ENCODE data around the gene C16orf54.

DNA sequence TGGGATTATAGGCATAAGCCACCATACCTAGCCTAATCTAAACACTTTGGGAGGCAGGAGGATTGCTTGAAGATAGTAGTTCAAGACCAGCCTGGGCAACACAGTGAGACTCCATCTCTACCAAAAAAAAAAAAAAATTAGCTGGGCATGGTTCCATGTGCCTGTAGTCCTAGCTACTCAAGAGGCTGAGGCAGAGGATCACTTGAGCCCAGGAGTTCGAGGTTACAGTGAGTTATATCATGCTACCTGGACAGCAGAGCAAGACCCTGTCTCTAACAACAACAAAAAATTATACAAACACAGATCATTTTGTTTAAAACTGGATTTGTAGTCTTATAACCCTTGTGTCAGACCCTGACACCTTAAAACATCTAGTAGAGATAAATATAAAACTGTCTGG, 7.7 kb upstream of the C16orf54 start:
- TF ChIP-seq, protein P1, sequence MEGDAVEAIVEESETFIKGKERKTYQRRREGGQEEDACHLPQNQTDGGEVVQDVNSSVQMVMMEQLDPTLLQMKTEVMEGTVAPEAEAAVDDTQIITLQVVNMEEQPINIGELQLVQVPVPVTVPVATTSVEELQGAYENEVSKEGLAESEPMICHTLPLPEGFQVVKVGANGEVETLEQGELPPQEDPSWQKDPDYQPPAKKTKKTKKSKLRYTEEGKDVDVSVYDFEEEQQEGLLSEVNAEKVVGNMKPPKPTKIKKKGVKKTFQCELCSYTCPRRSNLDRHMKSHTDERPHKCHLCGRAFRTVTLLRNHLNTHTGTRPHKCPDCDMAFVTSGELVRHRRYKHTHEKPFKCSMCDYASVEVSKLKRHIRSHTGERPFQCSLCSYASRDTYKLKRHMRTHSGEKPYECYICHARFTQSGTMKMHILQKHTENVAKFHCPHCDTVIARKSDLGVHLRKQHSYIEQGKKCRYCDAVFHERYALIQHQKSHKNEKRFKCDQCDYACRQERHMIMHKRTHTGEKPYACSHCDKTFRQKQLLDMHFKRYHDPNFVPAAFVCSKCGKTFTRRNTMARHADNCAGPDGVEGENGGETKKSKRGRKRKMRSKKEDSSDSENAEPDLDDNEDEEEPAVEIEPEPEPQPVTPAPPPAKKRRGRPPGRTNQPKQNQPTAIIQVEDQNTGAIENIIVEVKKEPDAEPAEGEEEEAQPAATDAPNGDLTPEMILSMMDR (conservative IDR thresholded peaks at IDR 0.05), result no peak
- TF ChIP-seq ZFX (IDR thresholded peaks at IDR 0.05), result no peak

All from C4-2B (cell line).